ENCODE data around the gene ATP8B1. TPM values are rescaled to one million over a fixed set of nuclear protein-coding genes. Genes with fewer than 3 reads are reported as not detected.

ATP8B1 gene
- total RNA-seq, 2 experiments from 2014 or later, result 0.18 to 0.38 TPM

GRCh38 chr18:57811477-57812125 is 8.5 kb upstream of the ATP8B1 start:
- no peaks in the 10 kb centered on the region for H3K4me1 Mint-ChIP-seq (ENCODE audit: low read depth)
- H3K27ac Mint-ChIP-seq, result no peak overlapping the region
- ATAC-seq, result no peak
- peaks cover 14% of the 10 kb centered on the region for H3K36me3 Mint-ChIP-seq (ENCODE audit: low read depth)
- H3K27me3 Mint-ChIP-seq, result peaks cover 19% of the 10 kb centered on the region
- intact Hi-C loops (cut with micrococcal nuclease), result no loop called here
- ChIA-PET POLR2A (interaction anchor here (1.0 kb wide), 1 partner anchor 9 kb away, joined by 4 read pairs; the partner anchor contains the start of gene ATP8B1), CTCF (no interaction called here)
- no peak overlapping the region for H3K4me3 Mint-ChIP-seq
- H3K9me3 Mint-ChIP-seq, result peaks cover 14% of the 10 kb centered on the region
- no peak for DNase-seq
- TF ChIP-seq CTCF (IDR thresholded peaks at IDR 0.05), result no peak

- no peak for ATAC-seq
- no peak for TF ChIP-seq CTCF (IDR thresholded peaks at IDR 0.05)
- H3K9me3 Mint-ChIP-seq, result peaks cover 14% of the 10 kb centered on the region
- intact Hi-C loops (cut with micrococcal nuclease), result no loop called here
- H3K4me1 Mint-ChIP-seq (ENCODE audit: low read depth), result no peaks in the 10 kb centered on the region
- DNase-seq, result no peak
- no peak overlapping the region for H3K4me3 Mint-ChIP-seq
- peaks cover 13% of the 10 kb centered on the region for H3K36me3 Mint-ChIP-seq (ENCODE audit: low read depth)
- ChIA-PET CTCF (no interaction called here), POLR2A (no interaction called here)
- H3K27ac Mint-ChIP-seq, result no peak overlapping the region
- peaks cover 19% of the 10 kb centered on the region for H3K27me3 Mint-ChIP-seq
These were observed 6.1 kb upstream of the ATP8B1 start for GRCh38 chr18:57809190-57809589.

GRCh38 chr18:57807336-57808117 is 4.4 kb upstream of the ATP8B1 start:
- no peak for DNase-seq
- Mint-ChIP-seq H3K4me3 (no peak overlapping the region), H3K36me3 (ENCODE audit: low read depth) (peaks cover 5% of the 10 kb centered on the region), H3K27ac (no peak overlapping the region), H3K9me3 (peaks cover 5% of the 10 kb centered on the region), H3K4me1 (ENCODE audit: low read depth) (no peaks in the 10 kb centered on the region), H3K27me3 (peaks cover 22% of the 10 kb centered on the region)
- no peak for ATAC-seq
- POLR2A ChIA-PET, result interaction anchor here (0.6 kb wide), 1 partner anchor 177 kb away, joined by 3 read pairs; no protein-coding TSS in a partner anchor
- CTCF ChIA-PET, result no interaction called here
- intact Hi-C loops (cut with micrococcal nuclease), result no loop called here
- TF ChIP-seq CTCF (IDR thresholded peaks at IDR 0.05), result no peak

GRCh38 chr18:57806978-57807285 is 3.8 kb upstream of the ATP8B1 start:
- ATAC-seq (no peak), DNase-seq (no peak)
- peaks cover 5% of the 10 kb centered on the region for H3K36me3 Mint-ChIP-seq (ENCODE audit: low read depth)
- H3K9me3 Mint-ChIP-seq, result peaks cover 5% of the 10 kb centered on the region
- H3K4me3 Mint-ChIP-seq, result no peak overlapping the region
- TF ChIP-seq CTCF (IDR thresholded peaks at IDR 0.05), result no peak
- peaks cover 6% of the 10 kb centered on the region for H3K4me1 Mint-ChIP-seq (ENCODE audit: low read depth)
- POLR2A ChIA-PET, result interaction anchor here (0.6 kb wide), 1 partner anchor 177 kb away, joined by 3 read pairs; no protein-coding TSS in a partner anchor
- CTCF ChIA-PET, result no interaction called here
- no peak overlapping the region for H3K27ac Mint-ChIP-seq
- intact Hi-C loops (cut with micrococcal nuclease), result no loop called here
- peaks cover 28% of the 10 kb centered on the region for H3K27me3 Mint-ChIP-seq

Data from activated CD8-positive, alpha-beta T cell treated with anti-CD3 and anti-CD28 coated beads for 36 hours (primary cell).